Keratinocyte (primary cell): Measurements from ENCODE around the gene TFIP11. TPM values are rescaled to one million over a fixed set of nuclear protein-coding genes. Genes with fewer than 3 reads are reported as not detected.

ENCODE experiments used
- DNase-seq: peaks from one replicate; pipeline ENCODE4 v3.0.0-alpha.2; 2011; ENCODE audit warnings: low read depth, missing footprints, low spot score
- FAIRE-seq: peaks from 2 replicates; lab custom pipeline; 2011; peaks lifted over from hg19 to GRCh38; lab: Jason Lieb, UNC
- H2AFZ ChIP-seq: 2 replicates; pipeline ENCODE4 v1.6.0; 2012; ENCODE audit warnings: low read length, control low read depth, inconsistent platforms; ENCODE audit not compliant: control insufficient read depth
- H3K27ac ChIP-seq: 2 replicates; pipeline ENCODE4 v1.5.1; 2011; ENCODE audit warnings: low read length; ENCODE audit not compliant: control insufficient read depth, insufficient read depth
- H3K27me3 ChIP-seq: 3 replicates; pipeline ENCODE4 v1.6.0; 2011; ENCODE audit warnings: low read length; ENCODE audit not compliant: control insufficient read depth, insufficient read depth; ENCODE audit errors: extremely low read depth
- H3K36me3 ChIP-seq, 2 experiments: 2 replicates in 1 of 2; 3 replicates in 1 of 2; pipeline ENCODE4 v1.5.1; 2011; ENCODE audit warnings: low read length in 2 of 2, mild to moderate bottlenecking in 1 of 2; ENCODE audit not compliant: control insufficient read depth in 2 of 2, insufficient read depth in 2 of 2; ENCODE audit errors: extremely low read depth in 1 of 2
- H3K4me1 ChIP-seq: 3 replicates; pipeline ENCODE4 v1.5.1; 2011; ENCODE audit warnings: low read length; ENCODE audit not compliant: control insufficient read depth, insufficient read depth; ENCODE audit errors: extremely low read depth
- H3K4me2 ChIP-seq: 3 replicates; pipeline ENCODE4 v1.6.0; 2011; ENCODE audit warnings: low read depth, low read length; ENCODE audit not compliant: control insufficient read depth, insufficient read depth; ENCODE audit errors: extremely low read depth
- H3K4me3 ChIP-seq, 3 experiments: fragments of 200-600 bp in 1 of 3; sonication (generic) in 1 of 3; 2 replicates in 2 of 3; 3 replicates in 1 of 3; pipeline ENCODE4 v1.5.1; 2011 to 2016; ENCODE audit warnings: low read length in 3 of 3, mild to moderate bottlenecking in 3 of 3, control low read depth in 2 of 3, inconsistent platforms in 1 of 3, low read depth in 1 of 3, mixed read lengths in 1 of 3, mixed run types in 1 of 3, moderate library complexity in 1 of 3; ENCODE audit not compliant: control insufficient read depth in 2 of 3, insufficient read depth in 2 of 3; ENCODE audit errors: extremely low read depth in 1 of 3
- H3K79me2 ChIP-seq: 2 replicates; pipeline ENCODE4 v1.6.0; 2012; ENCODE audit warnings: low read length; ENCODE audit not compliant: control insufficient read depth, insufficient read depth
- H3K9ac ChIP-seq: 3 replicates; pipeline ENCODE4 v1.6.0; 2011; ENCODE audit warnings: low read length; ENCODE audit not compliant: control insufficient read depth, insufficient read depth; ENCODE audit errors: extremely low read depth
- H3K9me1 ChIP-seq: 3 replicates; pipeline ENCODE4 v1.6.0; 2011; ENCODE audit warnings: low read length; ENCODE audit not compliant: control insufficient read depth, insufficient read depth; ENCODE audit errors: extremely low read depth
- H3K9me3 ChIP-seq: 2 replicates; pipeline ENCODE4 v1.5.1; 2012; ENCODE audit warnings: low read depth, low read length; ENCODE audit not compliant: control insufficient read depth
- H4K20me1 ChIP-seq: 3 replicates; pipeline ENCODE4 v1.6.0; 2011; ENCODE audit warnings: low read length; ENCODE audit not compliant: control insufficient read depth, insufficient read depth; ENCODE audit errors: extremely low read depth
- EZH2 ChIP-seq: IDR thresholded peaks from one replicate; pipeline ENCODE4 v1.6.1; 2012; ENCODE audit warnings: inconsistent platforms, mild to moderate bottlenecking, low read length, moderate library complexity
- dilution Hi-C: fragments of 300-500 bp; cut with MboI; formaldehyde crosslinking; loops from one replicate; pipeline ENCODE4 v1.7.0; 2020; ENCODE audit warnings: low sequenced_read_pairs; ENCODE audit not compliant: extremely low pct_ligation_motif_present
- polyA plus RNA-seq, 5 experiments: library from polyadenylated mRNA; depleted of rRNA in 3 of 5; stranded (reverse) in 3 of 5; stranded (forward) in 1 of 5; unstranded in 1 of 5; fragments of >200 nt; gene quantifications; 1 replicate in 1 of 5; 2 replicates in 3 of 5; 3 replicates in 1 of 5; pipeline versions ENCODE4 v1.2.1 to v1.2.3, GENCODE V29; 2011 to 2012; ENCODE audit warnings: missing spikeins in 2 of 5, low read depth in 1 of 5, low replicate concordance in 1 of 5
- TF ChIP-seq, protein P1 (sequence below), 3 experiments: IDR thresholded peaks in 1 of 3; conservative IDR thresholded peaks in 1 of 3; optimal IDR thresholded peaks in 1 of 3; 2 replicates in 2 of 3; 3 replicates in 1 of 3; pipeline versions ENCODE3 to v1.5.1; 2011; ENCODE audit warnings: low read length in 3 of 3, mild to moderate bottlenecking in 3 of 3, moderate library complexity in 2 of 3, control low read depth in 1 of 3, inconsistent platforms in 1 of 3; ENCODE audit not compliant: insufficient read depth in 2 of 3; ENCODE audit errors: extremely low read depth in 1 of 3

The TFIP11 gene
- polyA plus RNA-seq, 1 donor (not counting 4 experiments of a cell fraction or from before 2014, with no cell fraction given): 30.3 TPM

DNA sequence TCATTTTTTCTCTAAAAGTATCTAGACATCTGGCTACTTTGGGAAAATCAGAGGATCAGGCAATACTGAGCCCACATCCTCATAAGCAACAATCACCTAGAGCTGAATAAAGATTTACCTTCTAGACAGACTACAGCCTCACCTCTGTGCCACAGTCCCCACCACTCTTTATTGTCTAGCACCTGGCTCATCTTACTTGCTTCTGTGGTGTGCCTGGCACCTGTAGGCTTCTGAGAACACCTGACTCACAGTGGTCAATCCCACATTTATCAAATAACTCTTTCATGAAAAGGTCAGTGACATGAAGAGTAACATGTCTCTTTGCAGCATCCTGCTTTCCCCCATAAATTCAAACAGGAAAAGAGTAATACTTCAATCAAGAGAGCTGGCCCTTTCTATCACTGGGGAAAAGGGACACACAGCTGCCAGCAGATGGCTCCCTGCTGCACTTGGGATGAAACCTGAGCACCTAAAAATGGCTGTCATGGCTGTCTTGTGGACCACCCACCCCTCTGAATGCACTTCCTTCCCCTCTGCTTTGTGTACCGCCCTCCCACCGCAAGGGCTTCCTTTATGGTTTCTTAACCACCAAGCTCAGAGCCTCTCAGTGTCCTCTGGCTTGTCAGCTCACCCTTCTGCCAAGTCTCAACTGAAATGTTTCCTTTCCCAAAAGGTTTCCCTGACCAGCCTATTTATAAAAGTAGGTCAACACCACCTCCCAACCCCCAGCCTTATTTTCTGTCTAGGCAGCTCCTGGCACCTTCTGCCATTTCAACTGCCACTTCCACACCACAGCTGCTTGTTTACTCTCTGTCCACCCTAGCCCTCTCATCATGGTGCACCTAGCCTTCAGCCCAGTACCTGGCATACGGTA lies 9.3 kb downstream of the TFIP11 start:
- dilution Hi-C loops: no loop called here
- DNase-seq (no peak), FAIRE-seq (peak; percentile 20)
- peaks cover 40 to 45% of the 10 kb centered on the region in 2 experiments for H3K36me3 ChIP-seq
- H3K4me2 ChIP-seq: no peak overlapping the region
- H3K27me3 ChIP-seq: no peaks in the 10 kb centered on the region
- no peak overlapping the region for H3K4me3 ChIP-seq
- H3K9me1 ChIP-seq: no peaks in the 10 kb centered on the region
- no peak overlapping the region for H3K9ac ChIP-seq
- H2AFZ ChIP-seq: no peak overlapping the region
- H3K9me3 ChIP-seq: no peaks in the 10 kb centered on the region
- TF ChIP-seq, protein P1, sequence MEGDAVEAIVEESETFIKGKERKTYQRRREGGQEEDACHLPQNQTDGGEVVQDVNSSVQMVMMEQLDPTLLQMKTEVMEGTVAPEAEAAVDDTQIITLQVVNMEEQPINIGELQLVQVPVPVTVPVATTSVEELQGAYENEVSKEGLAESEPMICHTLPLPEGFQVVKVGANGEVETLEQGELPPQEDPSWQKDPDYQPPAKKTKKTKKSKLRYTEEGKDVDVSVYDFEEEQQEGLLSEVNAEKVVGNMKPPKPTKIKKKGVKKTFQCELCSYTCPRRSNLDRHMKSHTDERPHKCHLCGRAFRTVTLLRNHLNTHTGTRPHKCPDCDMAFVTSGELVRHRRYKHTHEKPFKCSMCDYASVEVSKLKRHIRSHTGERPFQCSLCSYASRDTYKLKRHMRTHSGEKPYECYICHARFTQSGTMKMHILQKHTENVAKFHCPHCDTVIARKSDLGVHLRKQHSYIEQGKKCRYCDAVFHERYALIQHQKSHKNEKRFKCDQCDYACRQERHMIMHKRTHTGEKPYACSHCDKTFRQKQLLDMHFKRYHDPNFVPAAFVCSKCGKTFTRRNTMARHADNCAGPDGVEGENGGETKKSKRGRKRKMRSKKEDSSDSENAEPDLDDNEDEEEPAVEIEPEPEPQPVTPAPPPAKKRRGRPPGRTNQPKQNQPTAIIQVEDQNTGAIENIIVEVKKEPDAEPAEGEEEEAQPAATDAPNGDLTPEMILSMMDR (optimal IDR thresholded peaks at IDR 0.05 in 1 of 3, IDR thresholded peaks at IDR 0.05 in 1 of 3, conservative IDR thresholded peaks at IDR 0.05 in 1 of 3; ENCODE audit: extremely low read depth in 1 of 3, insufficient read depth in 2 of 3, low read length in 3 of 3): peak; percentile 58 to 80 (median 63)
- TF ChIP-seq EZH2: no peak
- H3K27ac ChIP-seq: no peak overlapping the region
- H4K20me1 ChIP-seq: no peaks in the 10 kb centered on the region
- H3K4me1 ChIP-seq: no peaks in the 10 kb centered on the region
- H3K79me2 ChIP-seq: no peaks in the 10 kb centered on the region

DNA sequence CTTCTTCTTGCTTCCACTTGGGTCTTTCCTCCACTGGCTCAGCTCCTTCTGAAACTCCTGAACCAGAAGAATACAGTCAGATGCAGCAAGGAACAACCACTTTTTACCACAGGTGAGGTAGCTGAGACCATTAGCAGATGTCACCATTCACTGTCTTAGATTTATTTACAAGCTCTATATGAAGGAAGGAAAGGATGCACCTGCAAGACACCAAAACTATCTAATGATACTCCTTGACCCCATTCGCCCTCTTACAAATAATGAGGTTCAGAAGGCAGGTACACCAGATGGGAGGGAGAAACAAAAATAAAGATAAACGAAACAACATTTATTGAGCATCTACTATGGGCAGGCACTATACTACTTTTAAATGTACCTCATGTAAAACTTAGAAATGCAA lies 10.3 kb downstream of the TFIP11 start:
- no peak overlapping the region for H3K4me3 ChIP-seq
- H3K9me1 ChIP-seq: no peaks in the 10 kb centered on the region
- no peaks in the 10 kb centered on the region for H3K79me2 ChIP-seq
- H3K4me1 ChIP-seq: no peaks in the 10 kb centered on the region
- H4K20me1 ChIP-seq: no peaks in the 10 kb centered on the region
- H3K27ac ChIP-seq: no peak overlapping the region
- TF ChIP-seq, protein P1 (optimal IDR thresholded peaks at IDR 0.05 in 1 of 3, IDR thresholded peaks at IDR 0.05 in 1 of 3, conservative IDR thresholded peaks at IDR 0.05 in 1 of 3; ENCODE audit: extremely low read depth in 1 of 3, insufficient read depth in 2 of 3, low read length in 3 of 3): no peak
- TF ChIP-seq EZH2: no peak
- no peak for FAIRE-seq
- no peak overlapping the region for H3K9ac ChIP-seq
- dilution Hi-C loops: no loop called here
- no peaks in the 10 kb centered on the region for H3K27me3 ChIP-seq
- no peak for DNase-seq
- H3K36me3 ChIP-seq: peaks cover 36 to 45% of the 10 kb centered on the region in 2 experiments
- no peaks in the 10 kb centered on the region for H3K9me3 ChIP-seq
- no peak overlapping the region for H2AFZ ChIP-seq
- H3K4me2 ChIP-seq: no peak overlapping the region
